Osteocyte (in vitro differentiated cells): ENCODE data around the gene CCDC102A. TPM values are rescaled to one million over a fixed set of nuclear protein-coding genes. Genes with fewer than 3 reads are reported as not detected.
A peak's percentile ranks its signal among the peaks of the same experiment; 100 is the strongest.

Experiments used
- DNase-seq: peaks from one replicate; pipeline ENCODE4 v3.0.0; 2021; ENCODE audit warnings: mixed read lengths; ENCODE audit not compliant: unreplicated experiment; ENCODE audit errors: extremely low spot score
- H3K27ac Mint-ChIP-seq: one replicate; pipeline ENCODE4 v1.8.0; 2021; ENCODE audit warnings: mild to moderate bottlenecking, mixed read lengths; ENCODE audit not compliant: unreplicated experiment
- H3K27me3 Mint-ChIP-seq: one replicate; pipeline ENCODE4 v1.8.0; 2021; ENCODE audit warnings: mixed read lengths; ENCODE audit not compliant: unreplicated experiment
- H3K36me3 Mint-ChIP-seq: one replicate; pipeline ENCODE4 v1.8.0; 2021; ENCODE audit warnings: mixed read lengths; ENCODE audit not compliant: unreplicated experiment
- H3K4me1 Mint-ChIP-seq: one replicate; pipeline ENCODE4 v1.8.0; 2021; ENCODE audit warnings: mixed read lengths; ENCODE audit not compliant: unreplicated experiment
- H3K4me3 Mint-ChIP-seq: one replicate; pipeline ENCODE4 v1.8.0; 2021; ENCODE audit warnings: mild to moderate bottlenecking, moderate library complexity, mixed read lengths; ENCODE audit not compliant: unreplicated experiment
- H3K9me3 Mint-ChIP-seq: one replicate; pipeline ENCODE4 v1.8.0; 2021; ENCODE audit warnings: mixed read lengths; ENCODE audit not compliant: unreplicated experiment
- total RNA-seq: library from RNA; stranded (reverse); gene quantifications from 2 replicates; pipeline ENCODE4 v1.2.1, GENCODE V29; 2021
- TF ChIP-seq, protein P1 (sequence below): fragments of 200-600 bp; sonication (generic); IDR thresholded peaks from 2 replicates; pipeline ENCODE4 v1.5.0; 2021; ENCODE audit warnings: antibody characterized with exemption, mild to moderate bottlenecking, moderate library complexity

Gene CCDC102A
- total RNA-seq, 1 donor from 2014 or later, result 17.2 TPM

DNA sequence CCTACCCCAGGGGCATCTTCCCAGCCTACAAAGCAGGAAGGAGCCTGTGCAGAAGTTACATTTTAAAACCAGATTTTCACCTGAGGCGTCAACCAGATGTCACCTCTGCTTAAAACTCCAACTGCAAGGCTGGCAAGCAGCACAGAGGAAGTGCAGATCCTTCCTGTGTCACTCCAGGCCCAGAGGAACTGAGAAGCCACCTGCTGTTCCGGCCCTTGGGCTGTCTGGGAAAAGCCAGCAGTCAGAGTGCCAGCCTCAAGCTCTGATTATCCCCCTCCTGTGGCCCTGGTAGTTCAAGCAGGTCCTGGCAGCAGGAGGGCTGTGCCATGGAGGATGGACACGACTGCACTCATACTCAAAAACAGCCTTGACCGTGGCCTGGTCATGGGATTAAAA is 63.7 kb downstream of the CCDC102A start:
- no peak overlapping the region for H3K4me3 Mint-ChIP-seq
- peaks cover 26% of the 10 kb centered on the region for H3K36me3 Mint-ChIP-seq
- TF ChIP-seq, protein P1, sequence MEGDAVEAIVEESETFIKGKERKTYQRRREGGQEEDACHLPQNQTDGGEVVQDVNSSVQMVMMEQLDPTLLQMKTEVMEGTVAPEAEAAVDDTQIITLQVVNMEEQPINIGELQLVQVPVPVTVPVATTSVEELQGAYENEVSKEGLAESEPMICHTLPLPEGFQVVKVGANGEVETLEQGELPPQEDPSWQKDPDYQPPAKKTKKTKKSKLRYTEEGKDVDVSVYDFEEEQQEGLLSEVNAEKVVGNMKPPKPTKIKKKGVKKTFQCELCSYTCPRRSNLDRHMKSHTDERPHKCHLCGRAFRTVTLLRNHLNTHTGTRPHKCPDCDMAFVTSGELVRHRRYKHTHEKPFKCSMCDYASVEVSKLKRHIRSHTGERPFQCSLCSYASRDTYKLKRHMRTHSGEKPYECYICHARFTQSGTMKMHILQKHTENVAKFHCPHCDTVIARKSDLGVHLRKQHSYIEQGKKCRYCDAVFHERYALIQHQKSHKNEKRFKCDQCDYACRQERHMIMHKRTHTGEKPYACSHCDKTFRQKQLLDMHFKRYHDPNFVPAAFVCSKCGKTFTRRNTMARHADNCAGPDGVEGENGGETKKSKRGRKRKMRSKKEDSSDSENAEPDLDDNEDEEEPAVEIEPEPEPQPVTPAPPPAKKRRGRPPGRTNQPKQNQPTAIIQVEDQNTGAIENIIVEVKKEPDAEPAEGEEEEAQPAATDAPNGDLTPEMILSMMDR, result no peak
- no peaks in the 10 kb centered on the region for H3K9me3 Mint-ChIP-seq
- H3K4me1 Mint-ChIP-seq, result peaks cover 12% of the 10 kb centered on the region
- H3K27me3 Mint-ChIP-seq, result no peaks in the 10 kb centered on the region
- H3K27ac Mint-ChIP-seq, result peak overlapping the region; percentile 47
- no peak for DNase-seq

DNA sequence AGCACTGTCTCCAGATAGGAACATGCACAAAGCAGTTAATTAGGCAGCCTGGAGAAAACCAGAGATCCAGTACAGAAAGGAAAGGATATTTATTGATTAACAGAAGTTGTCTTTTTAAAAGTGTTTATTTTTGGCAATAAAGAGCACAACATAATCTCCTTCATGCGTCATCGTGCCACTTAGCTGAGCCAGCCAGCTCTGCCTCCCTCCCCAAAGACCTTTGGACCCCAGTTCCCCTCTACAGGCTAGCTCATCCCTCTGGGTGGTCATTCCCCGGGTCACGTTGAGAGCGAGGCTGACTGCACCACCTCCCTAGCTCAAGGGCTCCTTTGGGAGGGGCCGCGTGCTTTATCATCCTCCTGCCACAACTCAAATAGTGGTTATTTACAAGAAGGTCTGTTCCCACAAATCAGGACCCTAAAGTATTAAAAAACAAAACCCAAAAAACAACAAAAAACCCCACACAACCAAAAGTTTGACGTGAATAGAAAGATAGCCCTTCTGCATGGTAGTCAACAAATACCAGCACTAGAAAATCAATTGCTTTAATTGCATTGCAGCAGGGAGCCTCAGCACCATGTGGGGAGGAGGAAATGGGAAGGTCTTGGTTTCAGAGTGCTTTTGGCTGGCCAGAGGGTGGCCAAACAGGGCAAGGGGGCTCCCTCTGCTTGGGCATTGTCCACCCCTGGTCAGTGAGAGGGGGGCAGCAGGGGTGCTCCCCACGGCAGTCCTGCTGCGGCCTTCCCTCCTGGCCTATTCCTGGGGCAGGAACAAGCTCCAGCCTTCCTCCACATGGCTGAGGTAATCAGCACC is 64.3 kb downstream of the CCDC102A start:
- TF ChIP-seq, protein P1, result no peak
- no peaks in the 10 kb centered on the region for H3K27me3 Mint-ChIP-seq
- H3K27ac Mint-ChIP-seq, result peak overlapping the region; percentile 56
- peaks cover 29% of the 10 kb centered on the region for H3K36me3 Mint-ChIP-seq
- H3K4me3 Mint-ChIP-seq, result no peak overlapping the region
- peaks cover 12% of the 10 kb centered on the region for H3K4me1 Mint-ChIP-seq
- no peak for DNase-seq
- no peaks in the 10 kb centered on the region for H3K9me3 Mint-ChIP-seq

DNA sequence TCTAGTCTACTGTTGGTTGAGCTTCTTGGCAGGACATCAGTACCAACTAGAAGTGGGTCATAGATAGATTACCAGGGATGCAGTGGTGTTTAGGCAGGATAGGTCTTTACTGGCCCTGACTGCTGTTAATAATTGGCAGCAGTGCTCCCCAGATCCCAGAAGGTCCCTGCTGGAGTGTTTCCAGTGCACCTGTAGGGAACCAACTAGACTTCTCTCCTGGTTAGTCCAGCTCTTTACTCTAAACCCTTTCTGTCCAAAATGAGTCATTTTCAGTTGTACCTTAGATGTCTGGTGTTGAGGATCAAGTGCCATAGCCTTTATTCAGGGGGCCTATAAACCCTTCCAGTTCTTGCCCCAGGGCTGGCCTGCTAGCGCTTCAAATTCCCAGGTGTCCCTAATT is 65.2 kb downstream of the CCDC102A start:
- TF ChIP-seq, protein P1, result no peak
- no peak for DNase-seq
- H3K27ac Mint-ChIP-seq, result no peak overlapping the region
- no peaks in the 10 kb centered on the region for H3K9me3 Mint-ChIP-seq
- H3K27me3 Mint-ChIP-seq, result no peaks in the 10 kb centered on the region
- H3K36me3 Mint-ChIP-seq, result peaks cover 30% of the 10 kb centered on the region
- H3K4me3 Mint-ChIP-seq, result no peak overlapping the region
- peaks cover 12% of the 10 kb centered on the region for H3K4me1 Mint-ChIP-seq

DNA sequence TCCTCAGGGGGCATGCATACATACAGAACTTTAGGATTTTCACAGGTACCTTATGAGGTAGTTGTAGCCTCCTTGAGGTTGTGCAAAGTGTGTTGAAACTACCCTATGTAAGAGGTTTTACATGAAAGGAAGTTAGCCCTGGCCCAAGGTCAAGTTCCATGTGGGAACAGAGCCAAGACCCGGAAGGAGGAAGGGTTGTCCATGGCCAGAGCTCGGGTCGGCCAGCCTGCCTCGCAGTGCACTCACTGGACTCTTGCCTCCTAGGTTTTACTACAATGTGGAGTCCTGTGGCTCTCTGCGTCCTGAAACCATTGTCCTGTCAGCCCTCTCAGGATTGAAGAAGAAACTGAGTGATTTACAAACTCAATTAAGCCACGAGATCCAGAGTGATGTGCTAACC is 65.7 kb downstream of the CCDC102A start:
- Mint-ChIP-seq H3K4me3 (no peak overlapping the region), H3K27ac (no peak overlapping the region), H3K27me3 (no peaks in the 10 kb centered on the region), H3K4me1 (peaks cover 10% of the 10 kb centered on the region), H3K9me3 (no peaks in the 10 kb centered on the region), H3K36me3 (peaks cover 33% of the 10 kb centered on the region)
- no peak for DNase-seq
- TF ChIP-seq, protein P1, result no peak

DNA sequence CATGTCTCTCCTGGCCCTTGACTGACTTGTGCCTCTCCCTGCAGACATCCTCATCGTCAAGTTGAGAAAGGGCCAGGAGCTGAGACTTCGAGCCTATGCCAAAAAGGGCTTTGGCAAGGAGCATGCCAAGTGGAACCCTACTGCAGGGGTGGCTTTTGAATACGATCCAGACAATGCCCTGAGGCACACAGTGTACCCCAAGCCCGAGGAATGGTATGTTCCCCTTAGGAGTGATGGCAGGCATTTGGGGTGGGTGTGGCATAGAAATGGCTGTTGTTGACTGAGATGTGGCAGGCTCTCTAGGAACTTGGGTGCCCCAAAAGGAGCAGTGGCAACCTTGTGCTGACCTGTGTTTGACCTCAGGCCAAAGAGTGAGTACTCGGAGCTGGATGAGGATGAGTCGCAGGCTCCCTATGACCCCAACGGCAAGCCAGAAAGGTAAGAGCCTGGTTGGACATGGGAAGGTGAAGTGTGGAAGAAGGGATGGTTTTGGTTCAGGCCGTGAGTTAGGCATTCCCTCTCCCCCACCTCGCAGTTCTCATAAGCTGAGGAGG is 66.4 kb downstream of the CCDC102A start:
- H3K27ac Mint-ChIP-seq, result no peak overlapping the region
- DNase-seq, result no peak
- no peaks in the 10 kb centered on the region for H3K27me3 Mint-ChIP-seq
- TF ChIP-seq, protein P1, result no peak
- peaks cover 10% of the 10 kb centered on the region for H3K4me1 Mint-ChIP-seq
- peaks cover 34% of the 10 kb centered on the region for H3K36me3 Mint-ChIP-seq
- no peak overlapping the region for H3K4me3 Mint-ChIP-seq
- H3K9me3 Mint-ChIP-seq, result no peaks in the 10 kb centered on the region
